Measurements from ENCODE around the gene NPFF. TPM values are rescaled to one million over a fixed set of nuclear protein-coding genes. Genes with fewer than 3 reads are reported as not detected.

The NPFF gene
- total and polyA plus RNA-seq, 2 donors (not counting 3 experiments of a cell fraction or from before 2014, with no cell fraction given), result not detected

GRCh38 chr12:53504004-53504920, 3.0 kb downstream of the NPFF start:
- Histone ChIP-seq H2AFZ (ENCODE audit: low read depth, low read length) (no peak overlapping the region), H3K27ac (ENCODE audit: insufficient read depth, low read depth, low read length) (no peak overlapping the region), H3K9me3 (replicated peaks; ENCODE audit: control insufficient read depth, insufficient read depth, low read length) (no peaks in the 10 kb centered on the region), H4K20me1 (replicated peaks; ENCODE audit: control insufficient read depth, extremely low read depth, insufficient read depth, low read length) (no peaks in the 10 kb centered on the region), H3K4me3 (replicated peaks in 1 of 3; ENCODE audit: insufficient read depth in 1 of 3, low read depth in 1 of 3, low read length in 3 of 3) (no peak overlapping the region), H3K36me3 (ENCODE audit: control insufficient read depth in 2 of 2, extremely low read depth in 1 of 2, insufficient read depth in 2 of 2, low read length in 2 of 2) (peaks cover 0 to 30% of the 10 kb centered on the region in 2 experiments), H3K9ac (replicated peaks; ENCODE audit: extremely low read depth, insufficient read depth, low read length) (no peak overlapping the region), H3K27me3 (ENCODE audit: control insufficient read depth in 2 of 2, insufficient read depth in 2 of 2, low read length in 2 of 2) (no peaks in the 10 kb centered on the region), H3K4me1 (ENCODE audit: control insufficient read depth, extremely low read depth, insufficient read depth, low read length) (peaks cover 28% of the 10 kb centered on the region), H3K9me1 (replicated peaks; ENCODE audit: control insufficient read depth, extremely low read depth, insufficient read depth, low read length) (no peaks in the 10 kb centered on the region), H3K4me2 (ENCODE audit: insufficient read depth, low read length) (no peak overlapping the region), H3K79me2 (ENCODE audit: control insufficient read depth, insufficient read depth, low read length) (peaks cover 9% of the 10 kb centered on the region)
- DNase-seq (ENCODE audit: low read depth, low spot score), result no peak
- dilution Hi-C loops (cut with MboI; ENCODE audit: extremely low pct_ligation_motif_present, low sequenced_read_pairs) (no loop called here), intact Hi-C loops (cut with micrococcal nuclease) (loop anchor here (5.0 kb wide), 1 partner anchor 282 kb away; no protein-coding TSS in a partner anchor)
- POLR2A ChIA-PET, result no interaction called here
- FAIRE-seq, result no peak
- CTCF ChIA-PET, result interaction anchor here (1.0 to 2.5 kb wide), 3 partner anchors 11 to 179 kb away, joined by 3 to 7 read pairs (median 3); no protein-coding TSS in a partner anchor
- BruUV-seq (replicated peaks), result no TSS peak
- TF ChIP-seq POLR2A (IDR thresholded peaks at IDR 0.05; ENCODE audit: low read depth, low read length) (no peak), EZH2 (IDR thresholded peaks at IDR 0.05; ENCODE audit: borderline replicate concordance, low read depth, low read length, severe bottlenecking) (no peak), POLR2AphosphoS5 (IDR thresholded peaks at IDR 0.05; ENCODE audit: insufficient read depth, low read depth, low read length) (no peak), CTCF (IDR thresholded peaks at IDR 0.05; ENCODE audit: extremely low read depth in 1 of 2, insufficient read depth in 1 of 2, low read depth in 1 of 2, low read length in 2 of 2) (no peak), FOS (IDR thresholded peaks at IDR 0.05; ENCODE audit: borderline replicate concordance, insufficient read depth, low read length) (no peak), MAX (IDR thresholded peaks at IDR 0.05; ENCODE audit: insufficient read depth, insufficient read length) (no peak), GATA2 (IDR thresholded peaks at IDR 0.05; ENCODE audit: insufficient read depth, insufficient read length, low read depth, low read length) (no peak), JUN (IDR thresholded peaks at IDR 0.05; ENCODE audit: borderline replicate concordance, insufficient read depth, insufficient read length, low read depth) (no peak), MYC (IDR thresholded peaks at IDR 0.05; ENCODE audit: low read depth, low read length) (no peak)

All from endothelial cell of umbilical vein (primary cell).